Naive thymus-derived CD4-positive, alpha-beta T cell (primary cell): ENCODE results near the gene CEP63. TPM values are rescaled to one million over a fixed set of nuclear protein-coding genes. Genes with fewer than 3 reads are reported as not detected.
A peak's percentile ranks its signal among the peaks of the same experiment; 100 is the strongest.

Experiments used
- ATAC-seq: fragments of 150-1000 bp; cut with Tn5 transposase; 2 replicates; pipeline ENCODE4 v1.10.0; 2021; ENCODE audit warnings: mild to moderate bottlenecking, moderate library complexity
- CTCF ChIA-PET: fragments of 350-600 bp; sonication (Branson Sonifier 250); formaldehyde crosslinking; loops from one replicate; lab custom pipeline; 2021; ENCODE audit warnings: antibody characterized with exemption; lab: Charles Lee
- POLR2A ChIA-PET: fragments of 350-600 bp; sonication (Branson Sonifier 250); formaldehyde crosslinking; loops from one replicate; lab custom pipeline; 2021; ENCODE audit warnings: antibody characterized with exemption, inconsistent platforms; lab: Charles Lee
- DNase-seq, 9 donors: peaks; one replicate each; pipeline versions ENCODE4 v3.0.0 to v3.0.0-alpha.2; 2020 to 2022; ENCODE audit warnings: mixed read lengths in 1 of 9
- H3K27ac ChIP-seq: one replicate; pipeline ENCODE4 v1.7.0; 2013; ENCODE audit warnings: mild to moderate bottlenecking, low read depth, low read length, moderate library complexity
- H3K27me3 ChIP-seq, 2 donors: one replicate each; pipeline ENCODE4 v1.7.0; 2013; ENCODE audit warnings: low read length in 2 of 2, mild to moderate bottlenecking in 2 of 2, moderate library complexity in 2 of 2; ENCODE audit not compliant: control insufficient read depth in 2 of 2, insufficient read depth in 2 of 2
- H3K36me3 ChIP-seq, 3 experiments: 1 replicate in 2 of 3; 2 replicates in 1 of 3; pipeline ENCODE4 v1.7.0; 2013; ENCODE audit warnings: low read length in 3 of 3, mild to moderate bottlenecking in 3 of 3, moderate library complexity in 1 of 3; ENCODE audit not compliant: insufficient read depth in 3 of 3, control insufficient read depth in 2 of 3
- H3K4me1 ChIP-seq, 2 donors: one replicate each; pipeline ENCODE4 v1.7.0; 2013; ENCODE audit warnings: low read length in 2 of 2, mild to moderate bottlenecking in 2 of 2, moderate library complexity in 1 of 2; ENCODE audit not compliant: control insufficient read depth in 2 of 2, insufficient read depth in 2 of 2
- H3K4me3 ChIP-seq: 2 replicates; pipeline ENCODE4 v1.7.0; 2013; ENCODE audit warnings: mild to moderate bottlenecking, low read length
- H3K9me3 ChIP-seq, 3 experiments: 1 replicate in 2 of 3; 2 replicates in 1 of 3; pipeline ENCODE4 v1.7.0; 2013; ENCODE audit warnings: low read length in 3 of 3; ENCODE audit not compliant: control insufficient read depth in 2 of 3
- H3K27ac Mint-ChIP-seq, 9 donors: one replicate each; pipeline ENCODE4 v1.8.0; 2020 to 2022; ENCODE audit warnings: mixed read lengths in 9 of 9, mild to moderate bottlenecking in 8 of 9, moderate library complexity in 5 of 9, inconsistent platforms in 2 of 9
- H3K27me3 Mint-ChIP-seq, 5 donors: one replicate each; pipeline ENCODE4 v1.8.0; 2021 to 2022; ENCODE audit warnings: mixed read lengths in 5 of 5, mild to moderate bottlenecking in 1 of 5
- H3K36me3 Mint-ChIP-seq, 5 donors: one replicate each; pipeline ENCODE4 v1.8.0; 2020 to 2022; ENCODE audit warnings: mixed read lengths in 5 of 5, mild to moderate bottlenecking in 3 of 5, inconsistent platforms in 1 of 5
- H3K4me1 Mint-ChIP-seq, 7 donors: one replicate each; pipeline ENCODE4 v1.8.0; 2020 to 2022; ENCODE audit warnings: mixed read lengths in 7 of 7, mild to moderate bottlenecking in 3 of 7, inconsistent platforms in 1 of 7
- H3K4me3 Mint-ChIP-seq, 10 donors: one replicate each; pipeline ENCODE4 v1.8.0; 2020 to 2022; ENCODE audit warnings: mild to moderate bottlenecking in 10 of 10, mixed read lengths in 10 of 10, moderate library complexity in 6 of 10, inconsistent platforms in 2 of 10
- H3K9me3 Mint-ChIP-seq, 11 donors: one replicate each; pipeline ENCODE4 v1.8.0; 2020 to 2022; ENCODE audit warnings: mixed read lengths in 11 of 11, mild to moderate bottlenecking in 4 of 11, inconsistent platforms in 1 of 11, moderate library complexity in 1 of 11
- intact Hi-C, 2 donors: fragments of 100-400 bp; cut with micrococcal nuclease; formaldehyde crosslinking; loops; one replicate each; pipeline ENCODE4 v1.15.1; 2023
- polyA plus RNA-seq, 2 donors: library from polyadenylated mRNA; unstranded; fragments of 300-500 nt; fragmentation: Illumina TruSeq; gene quantifications; one replicate each; pipeline ENCODE4 v1.2.3, GENCODE V29; 2021
- total RNA-seq, 6 experiments: library from RNA in 5 of 6; stranded (reverse) in 5 of 6; gene quantifications; 1 replicate in 5 of 6; 2 replicates in 1 of 6; pipeline ENCODE4 v1.2.3 and lab custom pipeline; 2021 to 2026

Gene CEP63
- total and polyA plus RNA-seq, 7 experiments from 2014 or later = 21.1 to 56.3 (median 26.4) TPM

DNA sequence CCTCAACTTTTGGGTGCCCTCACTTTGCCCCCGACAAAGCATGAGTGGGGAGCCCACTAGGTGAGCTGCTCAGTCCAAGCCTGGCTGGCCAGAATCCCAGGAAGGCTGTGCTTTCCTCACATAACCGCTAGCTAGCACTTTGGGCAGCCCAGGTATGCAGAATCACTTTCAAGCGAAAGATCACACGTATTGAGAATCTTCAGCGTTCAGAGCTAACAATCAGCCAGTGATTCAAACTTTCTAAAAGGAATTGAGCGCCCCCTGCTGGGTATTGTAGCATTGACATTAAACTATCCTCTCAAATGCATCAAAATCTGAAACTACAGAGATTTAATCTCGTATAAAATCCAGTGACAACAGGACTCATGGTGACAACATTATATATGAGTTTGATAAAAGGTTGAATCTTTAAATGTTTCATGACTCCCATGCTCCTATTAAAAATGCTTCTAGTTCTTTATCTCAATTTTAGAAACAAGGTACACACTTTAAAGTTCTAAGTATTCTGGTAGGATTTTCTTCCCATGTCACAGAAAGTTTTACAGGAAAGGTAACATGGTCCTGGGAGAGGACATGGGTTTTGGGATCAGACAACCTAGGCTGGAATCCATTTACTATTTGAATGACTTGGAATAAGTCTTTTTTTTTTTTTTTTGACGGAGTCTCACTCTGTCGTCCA is 11.8 kb upstream of the CEP63 start:
- H3K27me3 Mint-ChIP-seq = no peaks in the 10 kb centered on the region
- H3K27ac Mint-ChIP-seq = peak overlapping the region in 1 of 9 donors; percentile 32
- CTCF ChIA-PET = interaction anchor here (0.6 to 3.9 kb wide), 17 partner anchors 8 to 298 kb away, joined by 3 to 30 read pairs (median 4); no protein-coding TSS in a partner anchor
- Histone ChIP-seq H3K27me3 (no peaks in the 10 kb centered on the region), H3K9me3 (no peaks in the 10 kb centered on the region), H3K27ac (no peak overlapping the region), H3K4me3 (no peak overlapping the region), H3K36me3 (peaks cover 7 to 40% (median 11%) of the 10 kb centered on the region in 3 experiments), H3K4me1 (no peaks in the 10 kb centered on the region)
- no peaks in the 10 kb centered on the region for H3K9me3 Mint-ChIP-seq
- no peak overlapping the region for H3K4me3 Mint-ChIP-seq
- peaks cover 0 to 9% (median 0%) of the 10 kb centered on the region in 7 donors for H3K4me1 Mint-ChIP-seq
- intact Hi-C loops = loop anchor here (1.0 to 10.0 kb wide), 9 partner anchors 18 to 1747 kb away; partner anchors contain the start of gene AMOTL2 (in 1 of the 2)
- ATAC-seq (peak; percentile 89), DNase-seq (peak; percentile 50 to 81 (median 74))
- peaks cover 4 to 23% (median 8%) of the 10 kb centered on the region in 5 donors for H3K36me3 Mint-ChIP-seq
- POLR2A ChIA-PET = interaction anchor here (0.9 kb wide), 1 partner anchor 11 kb away, joined by 3 read pairs; no protein-coding TSS in a partner anchor

DNA sequence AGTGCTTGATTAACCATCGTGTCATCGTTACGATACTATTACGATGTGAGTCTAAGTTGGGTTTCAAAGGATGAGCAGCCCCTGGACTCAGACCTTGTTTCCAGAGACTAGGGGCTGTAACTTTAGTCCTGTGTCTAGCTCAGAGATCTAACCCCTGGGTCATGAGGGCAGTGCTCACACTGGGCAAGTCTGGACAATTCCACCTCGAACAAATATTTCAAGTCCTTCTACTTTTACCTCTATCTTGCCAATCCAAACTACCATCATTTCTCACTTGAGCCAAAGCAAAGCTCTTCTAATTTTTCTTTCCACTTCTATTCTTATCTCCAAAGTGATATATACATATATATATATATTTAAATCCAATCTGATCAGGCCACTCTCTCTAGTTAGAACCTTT is 10.9 kb upstream of the CEP63 start:
- peaks cover 8 to 46% (median 12%) of the 10 kb centered on the region in 3 experiments for H3K36me3 ChIP-seq
- ATAC-seq (no peak), DNase-seq (no peak)
- H3K4me1 ChIP-seq = no peaks in the 10 kb centered on the region
- H3K4me3 ChIP-seq = no peak overlapping the region
- H3K27ac ChIP-seq = no peak overlapping the region
- no peaks in the 10 kb centered on the region for H3K9me3 ChIP-seq
- ChIA-PET CTCF (interaction anchor here (0.5 to 3.9 kb wide), 7 partner anchors 9 to 262 kb away, joined by 3 to 30 read pairs (median 5); partner anchors contain the start of genes ANAPC13 and CEP63), POLR2A (interaction anchor here (1.4 kb wide), 1 partner anchor 11 kb away, joined by 3 read pairs; no protein-coding TSS in a partner anchor)
- Mint-ChIP-seq H3K9me3 (no peaks in the 10 kb centered on the region), H3K27me3 (no peaks in the 10 kb centered on the region), H3K4me1 (peaks cover 0 to 14% (median 0%) of the 10 kb centered on the region in 7 donors), H3K4me3 (no peak overlapping the region), H3K27ac (peak overlapping the region in 1 of 9 donors; percentile 17), H3K36me3 (peaks cover 4 to 23% (median 9%) of the 10 kb centered on the region in 5 donors)
- H3K27me3 ChIP-seq = no peaks in the 10 kb centered on the region
- intact Hi-C loops = loop anchor here (1.0 to 10.0 kb wide), 9 partner anchors 17 to 1748 kb away; partner anchors contain the start of gene AMOTL2 (in 1 of the 2)

DNA sequence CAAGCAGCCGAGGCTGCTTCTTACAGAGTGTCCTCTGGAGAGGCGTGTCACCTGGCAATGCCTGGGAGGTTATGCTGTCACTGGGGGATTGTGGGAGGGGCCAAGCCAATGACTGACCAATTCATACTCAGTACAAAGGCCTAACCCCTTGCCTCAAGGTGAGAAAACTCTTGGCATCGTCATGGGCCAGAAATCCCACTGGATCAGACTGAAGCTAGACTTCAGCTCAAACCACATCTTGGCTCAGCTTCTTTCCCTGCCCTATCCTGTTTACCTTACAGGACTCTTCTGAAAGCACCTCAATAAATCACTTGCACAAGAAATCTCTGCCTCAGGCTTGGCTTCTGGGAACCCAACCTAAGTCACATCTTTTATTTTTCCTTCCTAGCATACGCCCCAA is 9.6 kb upstream of the CEP63 start:
- H3K4me1 Mint-ChIP-seq = peaks cover 0 to 14% (median 4%) of the 10 kb centered on the region in 7 donors
- CTCF ChIA-PET = interaction anchor here (1.1 to 3.9 kb wide), 5 partner anchors 10 to 279 kb away, joined by 3 to 30 read pairs (median 7); partner anchors contain the start of genes ANAPC13 and CEP63
- peaks cover 12 to 57% (median 14%) of the 10 kb centered on the region in 3 experiments for H3K36me3 ChIP-seq
- peaks cover 9 to 34% (median 13%) of the 10 kb centered on the region in 5 donors for H3K36me3 Mint-ChIP-seq
- POLR2A ChIA-PET = no interaction called here
- intact Hi-C loops = loop anchor here in 1 of 2 donors (10.0 kb wide), 1 partner anchor 102 kb away; the partner anchor contains the start of gene AMOTL2
- no peaks in the 10 kb centered on the region for H3K9me3 ChIP-seq
- no peak overlapping the region for H3K4me3 ChIP-seq
- no peaks in the 10 kb centered on the region for H3K9me3 Mint-ChIP-seq
- DNase-seq = no peak
- no peaks in the 10 kb centered on the region for H3K4me1 ChIP-seq
- H3K4me3 Mint-ChIP-seq = no peak overlapping the region
- ATAC-seq = no peak
- H3K27me3 Mint-ChIP-seq = no peaks in the 10 kb centered on the region
- H3K27me3 ChIP-seq = no peaks in the 10 kb centered on the region
- H3K27ac ChIP-seq = no peak overlapping the region
- H3K27ac Mint-ChIP-seq = peak overlapping the region in 1 of 9 donors; percentile 37

DNA sequence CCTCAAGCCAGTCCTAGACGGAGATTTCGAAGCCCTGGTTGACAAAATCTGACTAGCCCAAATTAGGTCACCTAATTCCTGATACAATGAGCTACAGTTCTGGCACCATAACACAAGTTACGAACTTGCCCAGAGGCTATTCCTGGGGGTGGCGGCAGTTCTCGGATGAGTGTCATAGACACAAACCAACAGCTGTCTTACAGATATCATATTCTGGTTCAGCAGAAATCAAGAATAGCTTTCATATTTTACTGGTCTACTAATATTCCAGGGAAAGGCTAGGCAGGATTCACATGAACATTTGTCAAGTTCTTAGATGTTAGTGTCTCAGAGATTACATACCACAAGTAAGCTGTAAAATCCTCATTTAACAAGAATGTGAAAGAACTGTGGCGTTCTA is 8.9 kb upstream of the CEP63 start:
- intact Hi-C loops = loop anchor here in 1 of 2 donors (10.0 kb wide), 1 partner anchor 102 kb away; the partner anchor contains the start of gene AMOTL2
- Histone ChIP-seq H3K4me1 (no peaks in the 10 kb centered on the region), H3K27ac (no peak overlapping the region), H3K4me3 (no peak overlapping the region), H3K36me3 (peaks cover 12 to 63% (median 19%) of the 10 kb centered on the region in 3 experiments), H3K27me3 (no peaks in the 10 kb centered on the region), H3K9me3 (no peaks in the 10 kb centered on the region)
- Mint-ChIP-seq H3K27ac (no peak overlapping the region), H3K36me3 (peaks cover 9 to 38% (median 14%) of the 10 kb centered on the region in 5 donors), H3K27me3 (no peaks in the 10 kb centered on the region), H3K4me1 (peaks cover 0 to 14% (median 5%) of the 10 kb centered on the region in 7 donors), H3K9me3 (no peaks in the 10 kb centered on the region), H3K4me3 (no peak overlapping the region)
- ATAC-seq (no peak), DNase-seq (no peak)
- CTCF ChIA-PET = interaction anchor here (0.6 to 3.9 kb wide), 6 partner anchors 9 to 264 kb away, joined by 3 to 30 read pairs (median 7); partner anchors contain the start of genes ANAPC13 and CEP63
- POLR2A ChIA-PET = interaction anchor here (1.1 kb wide), 1 partner anchor 8 kb away, joined by 3 read pairs; the partner anchor contains the start of genes ANAPC13 and CEP63

DNA sequence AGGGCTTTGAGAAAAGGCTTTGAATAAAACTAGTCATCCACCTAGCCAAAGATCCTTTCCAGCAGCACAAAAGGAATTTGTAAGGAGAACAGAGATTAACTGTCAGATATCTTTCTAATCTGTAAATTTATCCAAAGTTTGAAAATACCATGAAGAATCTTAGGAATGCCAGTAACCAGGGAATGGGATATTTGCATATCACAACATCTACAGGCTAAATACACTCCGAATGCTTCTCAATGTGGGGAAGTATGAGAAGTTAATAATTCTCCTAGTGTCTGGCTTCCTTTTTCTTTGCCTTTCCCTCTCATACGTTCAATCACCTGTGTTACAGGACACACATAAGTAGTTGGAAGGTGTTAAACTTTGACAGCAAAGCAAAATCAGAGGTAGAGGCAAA is 7.9 kb upstream of the CEP63 start:
- ChIA-PET POLR2A (no interaction called here), CTCF (interaction anchor here (0.9 to 3.5 kb wide), 3 partner anchors 169 to 266 kb away, joined by 3 to 14 read pairs (median 4); no protein-coding TSS in a partner anchor)
- intact Hi-C loops = loop anchor here in 1 of 2 donors (10.0 kb wide), 1 partner anchor 103 kb away; the partner anchor contains the start of gene AMOTL2
- H3K4me1 ChIP-seq = no peaks in the 10 kb centered on the region
- no peak overlapping the region for H3K27ac ChIP-seq
- no peaks in the 10 kb centered on the region for H3K9me3 ChIP-seq
- Mint-ChIP-seq H3K9me3 (no peaks in the 10 kb centered on the region), H3K36me3 (peaks cover 13 to 46% (median 20%) of the 10 kb centered on the region in 5 donors), H3K4me1 (peaks cover 3 to 20% (median 11%) of the 10 kb centered on the region in 7 donors), H3K4me3 (no peak overlapping the region), H3K27me3 (no peaks in the 10 kb centered on the region), H3K27ac (no peak overlapping the region)
- no peak for ATAC-seq
- no peak for DNase-seq
- no peak overlapping the region for H3K4me3 ChIP-seq
- no peaks in the 10 kb centered on the region for H3K27me3 ChIP-seq
- peaks cover 12 to 71% (median 20%) of the 10 kb centered on the region in 3 experiments for H3K36me3 ChIP-seq

DNA sequence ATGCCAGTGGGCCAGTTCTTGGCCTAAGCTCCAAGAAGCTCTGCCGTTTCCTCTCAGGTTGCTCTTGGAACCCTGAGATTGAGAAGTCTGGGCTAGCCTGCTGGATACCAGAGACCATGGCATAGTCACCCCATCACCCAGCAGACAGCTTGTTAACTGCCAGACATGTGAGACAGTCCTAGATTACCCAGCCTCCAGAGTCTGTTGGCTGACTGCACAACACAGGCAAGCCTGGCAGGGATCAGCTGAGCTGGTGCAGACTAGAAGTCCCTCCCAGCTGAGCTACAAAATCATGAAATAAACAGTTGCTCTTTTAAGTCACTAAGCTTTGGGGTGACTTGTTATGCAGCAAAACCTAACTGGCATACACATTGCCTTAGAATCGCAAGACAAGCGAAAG is 5.3 kb upstream of the CEP63 start:
- Mint-ChIP-seq H3K4me1 (peaks cover 18 to 42% (median 28%) of the 10 kb centered on the region in 7 donors), H3K4me3 (no peak overlapping the region), H3K36me3 (peaks cover 13 to 52% (median 28%) of the 10 kb centered on the region in 5 donors), H3K27me3 (no peaks in the 10 kb centered on the region), H3K27ac (no peak overlapping the region), H3K9me3 (peaks cover 0 to 2% (median 0%) of the 10 kb centered on the region in 11 donors)
- POLR2A ChIA-PET = no interaction called here
- no peak overlapping the region for H3K4me3 ChIP-seq
- no peak for DNase-seq
- peaks cover 12 to 67% (median 20%) of the 10 kb centered on the region in 3 experiments for H3K36me3 ChIP-seq
- no peak for ATAC-seq
- H3K4me1 ChIP-seq = peaks cover 10 to 13% of the 10 kb centered on the region in 2 donors
- no peaks in the 10 kb centered on the region for H3K27me3 ChIP-seq
- intact Hi-C loops = loop anchor here (10.0 kb wide), 2 partner anchors 556 to 1484 kb away; partner anchors contain the start of gene PPP2R3A (in 1 of the 2)
- H3K9me3 ChIP-seq = no peaks in the 10 kb centered on the region
- CTCF ChIA-PET = interaction anchor here (0.9 to 1.7 kb wide), 3 partner anchors 11 to 282 kb away, joined by 3 to 9 read pairs (median 4); no protein-coding TSS in a partner anchor
- H3K27ac ChIP-seq = no peak overlapping the region
